Breast epithelium (tissue), 3 donors: ENCODE results near the gene KYNU.

Experiments used
- CTCF ChIP-seq, 3 donors: fragments of 450-650 bp; IDR thresholded peaks; one replicate each; pipeline ENCODE4 v1.5.1; 2016 to 2017; ENCODE audit warnings: antibody characterized with exemption in 3 of 3, mild to moderate bottlenecking in 3 of 3, moderate library complexity in 3 of 3
- POLR2AphosphoS5 ChIP-seq, 3 donors: sonication (generic); formaldehyde crosslinking; IDR thresholded peaks; one replicate each; pipeline ENCODE4 v1.6.1; 2017; ENCODE audit warnings: antibody characterized with exemption in 3 of 3

DNA sequence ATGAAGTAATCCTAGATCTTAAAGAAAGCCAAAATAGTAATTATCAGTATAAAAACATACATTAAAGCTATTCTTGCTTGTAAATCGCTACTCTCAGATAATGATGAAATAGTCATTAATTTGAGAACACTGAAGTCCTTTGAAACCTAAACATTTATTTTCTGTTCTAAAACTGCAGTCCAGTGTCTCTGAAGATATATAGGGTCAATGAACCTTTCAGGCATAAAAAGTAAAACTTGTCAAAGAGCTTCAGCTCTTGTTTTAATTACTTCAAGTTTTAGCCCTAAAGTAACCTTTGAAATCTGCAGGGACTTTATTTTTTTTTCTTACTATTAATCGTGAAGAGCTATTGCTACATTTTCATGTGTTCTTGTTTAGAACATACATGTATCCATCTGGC is 116.3 kb downstream of the KYNU start:
- TF ChIP-seq CTCF (IDR thresholded peaks at IDR 0.05) (no peak), POLR2AphosphoS5 (IDR thresholded peaks at IDR 0.05) (no peak)
